Measurements from ENCODE around the gene PRKAG2. TPM values are rescaled to one million over a fixed set of nuclear protein-coding genes. Genes with fewer than 3 reads are reported as not detected.

The PRKAG2 gene
- total RNA-seq, 1 donor from 2014 or later: 17.9 TPM

DNA sequence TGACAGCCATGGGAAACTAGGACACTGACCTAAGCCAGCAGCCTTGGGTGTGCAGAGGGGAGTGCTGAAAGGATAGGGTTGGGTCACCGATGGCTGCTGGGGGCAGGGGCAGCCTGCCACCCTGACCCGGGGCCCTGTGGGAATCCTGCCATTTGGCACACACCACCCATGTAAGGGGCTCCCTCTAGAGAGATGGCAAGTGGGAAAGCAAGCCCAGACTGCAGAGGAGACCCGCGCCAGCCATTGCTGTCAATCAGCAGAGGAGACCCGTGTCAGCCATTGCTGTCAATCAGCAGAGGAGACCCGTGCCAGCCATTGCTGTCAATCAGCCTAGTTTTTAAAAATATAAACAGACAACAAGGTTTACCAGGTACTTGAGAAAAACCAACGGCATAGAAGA is 27.4 kb upstream of the PRKAG2 start:
- no peaks in the 10 kb centered on the region for H3K36me3 Mint-ChIP-seq
- no peaks in the 10 kb centered on the region for H3K9me3 Mint-ChIP-seq
- no peak for DNase-seq (ENCODE audit: extremely low spot score, unreplicated experiment)
- no peak overlapping the region for H3K27ac Mint-ChIP-seq
- H3K27me3 Mint-ChIP-seq: peaks cover 32% of the 10 kb centered on the region
- TF ChIP-seq, protein P1, sequence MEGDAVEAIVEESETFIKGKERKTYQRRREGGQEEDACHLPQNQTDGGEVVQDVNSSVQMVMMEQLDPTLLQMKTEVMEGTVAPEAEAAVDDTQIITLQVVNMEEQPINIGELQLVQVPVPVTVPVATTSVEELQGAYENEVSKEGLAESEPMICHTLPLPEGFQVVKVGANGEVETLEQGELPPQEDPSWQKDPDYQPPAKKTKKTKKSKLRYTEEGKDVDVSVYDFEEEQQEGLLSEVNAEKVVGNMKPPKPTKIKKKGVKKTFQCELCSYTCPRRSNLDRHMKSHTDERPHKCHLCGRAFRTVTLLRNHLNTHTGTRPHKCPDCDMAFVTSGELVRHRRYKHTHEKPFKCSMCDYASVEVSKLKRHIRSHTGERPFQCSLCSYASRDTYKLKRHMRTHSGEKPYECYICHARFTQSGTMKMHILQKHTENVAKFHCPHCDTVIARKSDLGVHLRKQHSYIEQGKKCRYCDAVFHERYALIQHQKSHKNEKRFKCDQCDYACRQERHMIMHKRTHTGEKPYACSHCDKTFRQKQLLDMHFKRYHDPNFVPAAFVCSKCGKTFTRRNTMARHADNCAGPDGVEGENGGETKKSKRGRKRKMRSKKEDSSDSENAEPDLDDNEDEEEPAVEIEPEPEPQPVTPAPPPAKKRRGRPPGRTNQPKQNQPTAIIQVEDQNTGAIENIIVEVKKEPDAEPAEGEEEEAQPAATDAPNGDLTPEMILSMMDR (conservative IDR thresholded peaks at IDR 0.05): no peak
- H3K4me1 Mint-ChIP-seq (ENCODE audit: unreplicated experiment): peaks cover 5% of the 10 kb centered on the region
- H3K4me3 Mint-ChIP-seq: no peak overlapping the region

DNA sequence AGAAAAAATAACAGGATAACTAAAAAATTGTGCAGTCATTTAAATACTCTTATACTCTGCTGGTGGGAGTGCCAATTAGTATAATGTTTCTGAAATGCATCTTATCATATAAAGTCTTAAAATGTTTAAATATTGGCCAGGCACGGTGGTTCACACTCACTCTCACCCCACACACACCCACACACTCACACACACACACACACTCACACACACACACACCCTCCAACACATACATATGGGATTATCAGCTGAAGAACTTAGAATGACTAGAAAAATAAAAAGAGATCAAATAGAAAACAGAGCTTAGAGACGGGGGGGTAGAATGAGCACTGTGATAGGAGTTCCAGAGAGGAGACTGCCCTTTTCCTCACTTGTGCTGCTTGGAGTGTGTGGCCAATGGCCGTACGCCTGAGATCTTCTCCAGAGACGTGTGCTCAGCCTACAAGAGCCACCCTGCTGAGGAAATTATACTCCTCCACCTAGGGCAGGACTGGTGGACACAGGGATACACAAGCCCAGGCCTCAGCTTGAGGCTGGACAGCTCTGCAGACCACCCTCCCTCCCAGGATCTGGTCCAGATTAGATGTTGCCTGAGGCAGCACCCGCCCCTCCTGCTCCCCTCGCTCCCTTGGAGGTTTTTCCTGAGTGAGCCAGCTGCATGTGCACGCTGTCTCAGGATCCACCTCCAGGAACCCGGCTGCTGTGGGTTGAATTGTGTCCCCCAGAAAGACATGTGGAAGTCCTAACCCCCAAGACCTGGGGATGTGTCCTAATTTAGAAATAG is 26.5 kb upstream of the PRKAG2 start:
- H3K36me3 Mint-ChIP-seq: no peaks in the 10 kb centered on the region
- no peak for DNase-seq (ENCODE audit: extremely low spot score, unreplicated experiment)
- TF ChIP-seq, protein P1 (conservative IDR thresholded peaks at IDR 0.05): no peak
- H3K9me3 Mint-ChIP-seq: no peaks in the 10 kb centered on the region
- H3K27ac Mint-ChIP-seq: no peak overlapping the region
- H3K4me3 Mint-ChIP-seq: no peak overlapping the region
- peaks cover 31% of the 10 kb centered on the region for H3K27me3 Mint-ChIP-seq
- peaks cover 5% of the 10 kb centered on the region for H3K4me1 Mint-ChIP-seq (ENCODE audit: unreplicated experiment)

DNA sequence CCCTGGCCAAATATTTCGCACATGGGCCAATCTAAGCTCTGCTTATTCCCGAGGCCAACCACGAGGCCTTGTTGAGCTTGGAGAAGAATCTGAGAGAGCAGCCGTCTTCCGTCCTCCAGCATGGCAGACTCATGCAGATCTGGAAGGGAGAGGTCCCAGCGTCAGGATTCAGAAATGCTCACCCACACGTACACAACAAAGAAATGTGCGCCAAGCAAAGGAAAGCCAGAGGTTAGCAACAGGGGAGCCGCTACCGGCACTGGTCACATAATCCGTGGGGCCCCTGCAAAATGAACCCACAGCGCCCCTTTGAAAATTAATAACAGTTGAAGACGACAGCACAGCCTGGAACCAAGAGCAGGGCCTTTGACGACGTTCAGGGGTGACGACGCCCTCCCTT is 25.4 kb upstream of the PRKAG2 start:
- TF ChIP-seq, protein P1 (conservative IDR thresholded peaks at IDR 0.05): no peak
- DNase-seq (ENCODE audit: extremely low spot score, unreplicated experiment): no peak
- H3K4me3 Mint-ChIP-seq: no peak overlapping the region
- H3K9me3 Mint-ChIP-seq: no peaks in the 10 kb centered on the region
- H3K27ac Mint-ChIP-seq: no peak overlapping the region
- H3K4me1 Mint-ChIP-seq (ENCODE audit: unreplicated experiment): peaks cover 9% of the 10 kb centered on the region
- no peaks in the 10 kb centered on the region for H3K36me3 Mint-ChIP-seq
- peaks cover 28% of the 10 kb centered on the region for H3K27me3 Mint-ChIP-seq

GRCh38 chr7:151901828-151902227 is 24.9 kb upstream of the PRKAG2 start:
- TF ChIP-seq, protein P1 (conservative IDR thresholded peaks at IDR 0.05): no peak
- Mint-ChIP-seq H3K27ac (no peak overlapping the region), H3K36me3 (no peaks in the 10 kb centered on the region), H3K4me3 (no peak overlapping the region), H3K4me1 (ENCODE audit: unreplicated experiment) (peaks cover 14% of the 10 kb centered on the region), H3K9me3 (no peaks in the 10 kb centered on the region), H3K27me3 (peaks cover 24% of the 10 kb centered on the region)
- DNase-seq (ENCODE audit: extremely low spot score, unreplicated experiment): no peak

DNA sequence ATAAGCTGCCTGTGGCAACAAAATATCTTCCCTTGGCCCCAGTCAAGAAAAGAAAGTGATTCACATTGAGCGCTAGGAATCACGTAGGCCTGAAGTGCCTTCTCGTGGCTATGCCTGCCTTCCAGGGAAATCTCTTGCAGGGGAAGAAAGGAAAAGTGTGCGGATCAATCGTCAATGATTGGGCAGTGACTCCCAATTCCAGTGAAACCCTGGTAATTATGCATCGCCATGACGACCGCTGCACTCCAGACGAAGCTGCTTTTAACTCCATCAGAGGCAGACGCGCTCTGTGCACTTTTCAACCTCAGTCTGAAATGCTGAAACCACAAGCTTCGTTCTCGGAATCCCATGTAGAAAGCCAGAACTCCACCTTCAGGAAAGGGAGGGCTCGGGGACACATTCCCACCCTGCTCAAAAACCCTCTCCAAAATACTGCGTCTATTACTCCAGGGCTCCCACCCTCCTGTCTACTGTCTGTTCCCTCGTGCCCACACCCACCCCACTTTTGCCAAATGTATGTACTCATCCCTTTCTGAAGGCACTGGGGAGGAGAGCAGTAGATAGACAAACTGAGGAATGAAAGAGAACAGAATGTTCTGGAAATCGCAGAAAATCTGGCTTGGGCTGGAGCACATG is 24.2 kb upstream of the PRKAG2 start:
- Mint-ChIP-seq H3K36me3 (no peaks in the 10 kb centered on the region), H3K4me3 (no peak overlapping the region), H3K27ac (no peak overlapping the region), H3K4me1 (ENCODE audit: unreplicated experiment) (peaks cover 18% of the 10 kb centered on the region), H3K27me3 (peaks cover 24% of the 10 kb centered on the region), H3K9me3 (no peaks in the 10 kb centered on the region)
- DNase-seq (ENCODE audit: extremely low spot score, unreplicated experiment): no peak
- TF ChIP-seq, protein P1 (conservative IDR thresholded peaks at IDR 0.05): no peak

Measured in type B pancreatic cell (in vitro differentiated cells).